ENCODE measurements around the gene SLC39A11.

SLC39A11 gene

DNA sequence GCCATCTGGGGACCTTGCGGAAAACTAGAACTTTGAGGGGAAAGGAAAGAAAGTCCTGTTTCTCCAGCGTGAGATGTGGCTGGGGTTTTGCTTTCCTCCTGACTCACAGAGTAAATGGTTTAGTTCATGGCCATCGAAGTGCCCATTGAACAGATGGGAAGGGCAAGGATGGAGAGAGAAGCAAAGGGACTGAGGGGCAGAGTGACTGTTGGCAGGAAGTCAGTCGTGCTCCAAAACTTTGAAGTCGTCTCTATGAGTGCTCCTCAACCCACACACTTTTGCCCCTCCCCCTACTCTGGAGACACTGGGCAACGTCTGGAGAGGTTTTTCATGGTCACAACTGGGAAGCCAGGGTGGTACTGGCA, 476.9 kb downstream of the SLC39A11 start:
- Histone ChIP-seq H3K36me3 (ENCODE audit: control insufficient read depth in 5 of 5, insufficient read depth in 5 of 5, low read length in 5 of 5) (no peaks in the 10 kb centered on the region), H3K27ac (ENCODE audit: low read depth, low read length) (no peak overlapping the region), H3K4me1 (ENCODE audit: control insufficient read depth in 5 of 5, insufficient read depth in 5 of 5, low read length in 5 of 5) (no peaks in the 10 kb centered on the region), H3K27me3 (ENCODE audit: control insufficient read depth in 5 of 5, insufficient read depth in 4 of 5, low read length in 5 of 5) (peaks cover 11 to 42% (median 22%) of the 10 kb centered on the region in 5 donors), H3K4me3 (ENCODE audit: low read depth in 1 of 5, low read length in 5 of 5) (no peak overlapping the region), H3K9me3 (ENCODE audit: control insufficient read depth in 5 of 5, low read length in 5 of 5) (peaks cover 0 to 8% (median 0%) of the 10 kb centered on the region in 5 donors), H3K9ac (ENCODE audit: low read length in 5 of 5) (no peak overlapping the region)

DNA sequence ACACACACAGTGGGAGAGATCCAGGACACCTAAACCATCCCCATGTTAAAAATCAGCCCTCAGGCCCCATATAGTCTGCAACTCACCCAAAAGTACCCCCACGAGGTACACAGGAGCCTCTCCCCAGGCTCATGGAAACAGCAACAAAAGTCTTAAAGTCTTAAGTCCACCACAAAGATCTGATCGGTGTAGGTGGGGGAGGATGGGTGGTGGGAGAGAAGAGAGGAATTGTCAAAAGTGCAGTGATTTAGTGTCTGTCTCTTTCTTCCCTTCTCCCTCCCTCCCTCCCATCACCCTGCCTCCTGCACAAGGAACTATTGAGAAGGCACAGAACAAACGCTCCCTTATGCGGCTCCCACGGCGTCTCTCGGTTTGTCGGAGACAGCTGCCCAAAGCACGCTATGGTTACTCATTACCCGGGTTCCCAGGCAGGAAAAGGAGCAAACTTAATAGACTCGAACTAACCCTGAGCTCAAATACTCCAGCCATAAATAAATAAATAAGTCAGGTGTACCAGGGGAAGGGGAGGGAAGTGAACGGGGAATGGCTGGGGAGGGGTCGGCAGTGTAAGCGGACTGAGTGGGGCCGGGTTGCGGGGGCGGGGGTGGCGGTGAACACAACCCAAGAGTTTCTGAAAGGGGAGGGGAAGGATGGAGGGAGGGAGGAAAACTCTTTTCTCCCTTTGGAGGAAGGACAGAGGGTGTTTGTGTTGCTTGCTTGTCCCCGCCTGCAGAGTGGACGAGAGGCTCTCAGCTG, 477.4 kb downstream of the SLC39A11 start:
- Histone ChIP-seq H3K9me3 (ENCODE audit: control insufficient read depth in 5 of 5, low read length in 5 of 5) (peaks cover 0 to 3% (median 0%) of the 10 kb centered on the region in 5 donors), H3K9ac (ENCODE audit: low read length in 5 of 5) (no peak overlapping the region), H3K27ac (ENCODE audit: low read depth, low read length) (no peak overlapping the region), H3K36me3 (ENCODE audit: control insufficient read depth in 5 of 5, insufficient read depth in 5 of 5, low read length in 5 of 5) (no peaks in the 10 kb centered on the region), H3K27me3 (ENCODE audit: control insufficient read depth in 5 of 5, insufficient read depth in 4 of 5, low read length in 5 of 5) (peaks cover 11 to 41% (median 19%) of the 10 kb centered on the region in 5 donors), H3K4me3 (ENCODE audit: low read depth in 1 of 5, low read length in 5 of 5) (no peak overlapping the region), H3K4me1 (ENCODE audit: control insufficient read depth in 5 of 5, insufficient read depth in 5 of 5, low read length in 5 of 5) (no peaks in the 10 kb centered on the region)

GRCh38 chr17:72614476-72614870, 478.0 kb downstream of the SLC39A11 start:
- no peak overlapping the region for H3K9ac ChIP-seq (ENCODE audit: low read length in 5 of 5)
- H3K4me1 ChIP-seq (ENCODE audit: control insufficient read depth in 5 of 5, insufficient read depth in 5 of 5, low read length in 5 of 5) = no peaks in the 10 kb centered on the region
- H3K27ac ChIP-seq (ENCODE audit: low read depth, low read length) = no peak overlapping the region
- H3K27me3 ChIP-seq (ENCODE audit: control insufficient read depth in 5 of 5, insufficient read depth in 4 of 5, low read length in 5 of 5) = peaks cover 11 to 41% (median 19%) of the 10 kb centered on the region in 5 donors
- H3K36me3 ChIP-seq (ENCODE audit: control insufficient read depth in 5 of 5, insufficient read depth in 5 of 5, low read length in 5 of 5) = no peaks in the 10 kb centered on the region
- H3K4me3 ChIP-seq (ENCODE audit: low read depth in 1 of 5, low read length in 5 of 5) = no peak overlapping the region
- no peaks in the 10 kb centered on the region for H3K9me3 ChIP-seq (ENCODE audit: control insufficient read depth in 5 of 5, low read length in 5 of 5)

GRCh38 chr17:72613806-72614292, 478.6 kb downstream of the SLC39A11 start:
- H3K4me3 ChIP-seq (ENCODE audit: low read depth in 1 of 5, low read length in 5 of 5) = no peak overlapping the region
- no peaks in the 10 kb centered on the region for H3K9me3 ChIP-seq (ENCODE audit: control insufficient read depth in 5 of 5, low read length in 5 of 5)
- no peaks in the 10 kb centered on the region for H3K36me3 ChIP-seq (ENCODE audit: control insufficient read depth in 5 of 5, insufficient read depth in 5 of 5, low read length in 5 of 5)
- no peak overlapping the region for H3K27ac ChIP-seq (ENCODE audit: low read depth, low read length)
- H3K27me3 ChIP-seq (ENCODE audit: control insufficient read depth in 5 of 5, insufficient read depth in 4 of 5, low read length in 5 of 5) = peaks cover 11 to 41% (median 19%) of the 10 kb centered on the region in 5 donors
- no peak overlapping the region for H3K9ac ChIP-seq (ENCODE audit: low read length in 5 of 5)
- H3K4me1 ChIP-seq (ENCODE audit: control insufficient read depth in 5 of 5, insufficient read depth in 5 of 5, low read length in 5 of 5) = no peaks in the 10 kb centered on the region

GRCh38 chr17:72613396-72613795, 479.1 kb downstream of the SLC39A11 start:
- H3K36me3 ChIP-seq (ENCODE audit: control insufficient read depth in 5 of 5, insufficient read depth in 5 of 5, low read length in 5 of 5) = no peaks in the 10 kb centered on the region
- no peak overlapping the region for H3K27ac ChIP-seq (ENCODE audit: low read depth, low read length)
- no peaks in the 10 kb centered on the region for H3K4me1 ChIP-seq (ENCODE audit: control insufficient read depth in 5 of 5, insufficient read depth in 5 of 5, low read length in 5 of 5)
- H3K9me3 ChIP-seq (ENCODE audit: control insufficient read depth in 5 of 5, low read length in 5 of 5) = peaks cover 0 to 3% (median 0%) of the 10 kb centered on the region in 5 donors
- H3K4me3 ChIP-seq (ENCODE audit: low read depth in 1 of 5, low read length in 5 of 5) = no peak overlapping the region
- peaks cover 11 to 38% (median 16%) of the 10 kb centered on the region in 5 donors for H3K27me3 ChIP-seq (ENCODE audit: control insufficient read depth in 5 of 5, insufficient read depth in 4 of 5, low read length in 5 of 5)
- H3K9ac ChIP-seq (ENCODE audit: low read length in 5 of 5) = no peak overlapping the region

DNA sequence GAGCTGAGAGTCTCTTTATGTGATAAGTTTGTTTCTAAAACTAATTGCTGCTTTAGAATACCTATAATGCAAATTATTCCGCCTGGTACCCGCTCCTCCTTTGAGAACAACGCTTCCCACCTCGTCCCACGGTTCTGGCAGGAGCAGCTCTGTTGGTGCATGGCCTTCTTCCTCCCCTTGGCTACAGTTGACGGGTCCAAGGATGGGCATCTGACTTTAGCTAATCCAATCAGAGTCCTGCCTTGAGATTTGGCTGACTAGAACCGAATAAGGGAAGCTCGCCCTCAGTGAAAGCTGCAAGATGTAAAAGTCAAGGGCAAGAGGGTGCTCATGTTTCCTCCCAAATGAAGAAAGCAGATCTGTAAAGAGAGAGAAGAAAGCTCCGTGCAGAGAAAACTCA, 481.3 kb downstream of the SLC39A11 start:
- Histone ChIP-seq H3K4me3 (ENCODE audit: low read depth in 1 of 5, low read length in 5 of 5) (no peak overlapping the region), H3K9me3 (ENCODE audit: control insufficient read depth in 5 of 5, low read length in 5 of 5) (peaks cover 0 to 16% (median 2%) of the 10 kb centered on the region in 5 donors), H3K36me3 (ENCODE audit: control insufficient read depth in 5 of 5, insufficient read depth in 5 of 5, low read length in 5 of 5) (no peaks in the 10 kb centered on the region), H3K27me3 (ENCODE audit: control insufficient read depth in 5 of 5, insufficient read depth in 4 of 5, low read length in 5 of 5) (peaks cover 4 to 17% (median 16%) of the 10 kb centered on the region in 5 donors), H3K27ac (ENCODE audit: low read depth, low read length) (no peak overlapping the region), H3K9ac (ENCODE audit: low read length in 5 of 5) (no peak overlapping the region), H3K4me1 (ENCODE audit: control insufficient read depth in 5 of 5, insufficient read depth in 5 of 5, low read length in 5 of 5) (no peaks in the 10 kb centered on the region)

DNA sequence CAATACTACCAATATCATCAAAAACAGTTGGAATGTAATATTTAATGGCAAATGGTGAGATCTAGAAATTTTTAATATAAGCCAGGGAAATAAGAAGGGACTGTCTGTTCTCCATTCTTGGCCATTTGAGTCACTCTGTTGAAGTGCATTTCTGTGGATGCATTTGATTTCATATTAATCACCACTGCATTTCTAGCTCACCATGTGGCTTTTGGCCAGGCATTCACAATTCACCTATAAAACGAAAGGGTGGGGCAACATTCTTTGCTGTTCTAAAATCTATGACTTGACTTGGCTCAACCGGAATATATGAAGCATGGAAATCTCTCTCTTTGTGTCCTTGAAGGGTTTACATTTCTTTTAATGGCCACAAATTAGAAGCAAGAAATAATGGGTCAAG, 483.0 kb downstream of the SLC39A11 start:
- Histone ChIP-seq H3K36me3 (ENCODE audit: control insufficient read depth in 5 of 5, insufficient read depth in 5 of 5, low read length in 5 of 5) (no peaks in the 10 kb centered on the region), H3K9ac (ENCODE audit: low read length in 5 of 5) (no peak overlapping the region), H3K4me3 (ENCODE audit: low read depth in 1 of 5, low read length in 5 of 5) (no peak overlapping the region), H3K4me1 (ENCODE audit: control insufficient read depth in 5 of 5, insufficient read depth in 5 of 5, low read length in 5 of 5) (no peaks in the 10 kb centered on the region), H3K9me3 (ENCODE audit: control insufficient read depth in 5 of 5, low read length in 5 of 5) (peaks cover 0 to 16% (median 2%) of the 10 kb centered on the region in 5 donors), H3K27ac (ENCODE audit: low read depth, low read length) (no peak overlapping the region), H3K27me3 (ENCODE audit: control insufficient read depth in 5 of 5, insufficient read depth in 4 of 5, low read length in 5 of 5) (peaks cover 0 to 10% (median 10%) of the 10 kb centered on the region in 5 donors)

DNA sequence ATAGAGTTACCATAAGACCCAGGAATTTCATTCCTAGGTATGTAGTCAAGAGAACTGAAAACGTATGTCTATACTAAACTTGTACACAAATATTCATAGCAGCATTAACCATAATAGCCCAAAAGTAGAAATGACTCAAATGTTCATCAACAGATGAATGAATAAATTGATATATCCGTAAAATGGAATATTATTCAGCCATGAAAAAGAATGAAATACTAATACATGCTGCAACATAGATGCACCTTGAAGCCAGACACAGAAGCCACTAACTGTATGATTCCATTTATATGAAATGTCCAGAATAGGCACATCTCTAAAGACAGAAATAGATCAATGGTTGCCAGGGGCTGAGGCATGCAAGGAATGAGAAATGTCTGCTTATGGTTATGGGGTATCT, 484.1 kb downstream of the SLC39A11 start:
- peaks cover 0 to 14% (median 3%) of the 10 kb centered on the region in 5 donors for H3K27me3 ChIP-seq (ENCODE audit: control insufficient read depth in 5 of 5, insufficient read depth in 4 of 5, low read length in 5 of 5)
- H3K36me3 ChIP-seq (ENCODE audit: control insufficient read depth in 5 of 5, insufficient read depth in 5 of 5, low read length in 5 of 5) = no peaks in the 10 kb centered on the region
- H3K4me3 ChIP-seq (ENCODE audit: low read depth in 1 of 5, low read length in 5 of 5) = no peak overlapping the region
- peaks cover 0 to 16% (median 2%) of the 10 kb centered on the region in 5 donors for H3K9me3 ChIP-seq (ENCODE audit: control insufficient read depth in 5 of 5, low read length in 5 of 5)
- no peaks in the 10 kb centered on the region for H3K4me1 ChIP-seq (ENCODE audit: control insufficient read depth in 5 of 5, insufficient read depth in 5 of 5, low read length in 5 of 5)
- no peak overlapping the region for H3K27ac ChIP-seq (ENCODE audit: low read depth, low read length)
- H3K9ac ChIP-seq (ENCODE audit: low read length in 5 of 5) = no peak overlapping the region

- Histone ChIP-seq H3K36me3 (ENCODE audit: control insufficient read depth in 5 of 5, insufficient read depth in 5 of 5, low read length in 5 of 5) (no peaks in the 10 kb centered on the region), H3K27ac (ENCODE audit: low read depth, low read length) (no peak overlapping the region), H3K9ac (ENCODE audit: low read length in 5 of 5) (no peak overlapping the region), H3K4me1 (ENCODE audit: control insufficient read depth in 5 of 5, insufficient read depth in 5 of 5, low read length in 5 of 5) (no peaks in the 10 kb centered on the region), H3K27me3 (ENCODE audit: control insufficient read depth in 5 of 5, insufficient read depth in 4 of 5, low read length in 5 of 5) (peaks cover 0 to 13% (median 0%) of the 10 kb centered on the region in 5 donors), H3K4me3 (ENCODE audit: low read depth in 1 of 5, low read length in 5 of 5) (no peak overlapping the region), H3K9me3 (ENCODE audit: control insufficient read depth in 5 of 5, low read length in 5 of 5) (peaks cover 0 to 16% (median 2%) of the 10 kb centered on the region in 5 donors)
Measured at GRCh38 chr17:72606656-72607055, 485.8 kb downstream of the SLC39A11 start.

DNA sequence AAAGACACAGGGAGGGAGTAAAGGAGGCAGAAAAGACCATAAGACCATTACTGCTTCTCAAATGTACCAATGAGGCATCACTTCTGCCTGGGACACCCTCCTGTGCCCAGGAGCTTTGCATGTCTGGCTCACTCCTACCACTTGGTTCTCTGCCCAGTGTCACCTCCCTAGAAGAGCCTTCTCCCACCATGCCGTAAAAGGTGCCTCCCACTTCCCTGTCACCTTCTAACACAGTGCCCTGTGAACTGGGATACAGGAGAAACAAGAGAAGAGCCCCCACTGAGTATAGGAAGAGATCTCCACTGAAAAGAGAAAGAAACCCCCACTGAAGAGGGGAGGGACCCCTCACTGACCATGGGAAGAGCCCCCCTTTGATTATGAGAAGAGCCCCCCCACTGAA, 486.9 kb downstream of the SLC39A11 start:
- Histone ChIP-seq H3K27me3 (ENCODE audit: control insufficient read depth in 5 of 5, insufficient read depth in 4 of 5, low read length in 5 of 5) (peaks cover 0 to 16% (median 5%) of the 10 kb centered on the region in 5 donors), H3K4me3 (ENCODE audit: low read depth in 1 of 5, low read length in 5 of 5) (no peak overlapping the region), H3K9me3 (ENCODE audit: control insufficient read depth in 5 of 5, low read length in 5 of 5) (peaks cover 0 to 16% (median 2%) of the 10 kb centered on the region in 5 donors), H3K27ac (ENCODE audit: low read depth, low read length) (no peak overlapping the region), H3K9ac (ENCODE audit: low read length in 5 of 5) (no peak overlapping the region), H3K36me3 (ENCODE audit: control insufficient read depth in 5 of 5, insufficient read depth in 5 of 5, low read length in 5 of 5) (no peaks in the 10 kb centered on the region), H3K4me1 (ENCODE audit: control insufficient read depth in 5 of 5, insufficient read depth in 5 of 5, low read length in 5 of 5) (no peaks in the 10 kb centered on the region)

Data from subcutaneous abdominal adipose tissue (tissue), 5 donors.